HEK293 (cell line): ENCODE data around the gene FADS6.
A peak's percentile ranks its signal among the peaks of the same experiment; 100 is the strongest.

Experiments
- CTCF ChIA-PET: fragments of 350-600 bp; formaldehyde crosslinking; extraction: SDS; loops from one replicate; lab custom pipeline; 2021; ENCODE audit warnings: antibody characterized with exemption; lab: Yijun Ruan, JAX
- POLR2A ChIA-PET: fragments of 300-600 bp; formaldehyde crosslinking; extraction: SDS; loops from one replicate; lab custom pipeline; 2020; ENCODE audit warnings: antibody characterized with exemption, inconsistent platforms; lab: Yijun Ruan, JAX
- H3K27ac ChIP-seq: fragments of 200-500 bp; sonication (Bioruptor generic); 2 replicates; pipeline ENCODE4 v1.5.1; 2014; ENCODE audit warnings: low read depth, low read length, control low read depth, inconsistent platforms; ENCODE audit errors: extremely low read depth
- H3K36me3 ChIP-seq, 2 experiments: fragments of 200-500 bp in 1 of 2; sonication (Bioruptor generic) in 1 of 2; 1 replicate in 1 of 2; 2 replicates in 1 of 2; pipeline ENCODE4 v1.5.1; 2014 to 2017; ENCODE audit warnings: inconsistent platforms in 2 of 2, low read length in 2 of 2; ENCODE audit not compliant: control insufficient read depth in 2 of 2, insufficient read depth in 1 of 2
- H3K4me1 ChIP-seq: fragments of 200-500 bp; sonication (Bioruptor generic); 2 replicates; pipeline ENCODE4 v1.5.1; 2014; ENCODE audit warnings: mild to moderate bottlenecking, low read length, inconsistent platforms; ENCODE audit not compliant: control insufficient read depth, insufficient read depth
- H3K4me3 ChIP-seq: 2 replicates; pipeline ENCODE4 v1.5.1; 2011; ENCODE audit warnings: low read depth, mild to moderate bottlenecking, control low read depth, low read length, moderate library complexity
- H3K9me3 ChIP-seq: fragments of 200-500 bp; sonication (Bioruptor generic); 2 replicates; pipeline ENCODE4 v1.5.1; 2014; ENCODE audit warnings: low read depth, low read length, inconsistent platforms; ENCODE audit not compliant: control insufficient read depth, insufficient read depth
- BCL6B ChIP-seq: fragments of 450-650 bp; formaldehyde crosslinking; IDR thresholded peaks from 2 replicates; pipeline ENCODE4 v1.5.1; 2017; ENCODE audit warnings: missing biosample characterization, missing genetic modification characterization
- EGR2 ChIP-seq: fragments of 450-650 bp; formaldehyde crosslinking; IDR thresholded peaks from 2 replicates; pipeline ENCODE4 v1.5.1; 2016; ENCODE audit warnings: low read depth, missing biosample characterization, missing genetic modification characterization
- FEZF1 ChIP-seq: fragments of 450-650 bp; formaldehyde crosslinking; IDR thresholded peaks from 2 replicates; pipeline ENCODE4 v1.5.1; 2016; ENCODE audit warnings: missing biosample characterization, missing genetic modification characterization
- GLI4 ChIP-seq: fragments of 450-650 bp; formaldehyde crosslinking; IDR thresholded peaks from 2 replicates; pipeline ENCODE4 v1.5.1; 2016; ENCODE audit warnings: missing biosample characterization, missing genetic modification characterization
- GLIS1 ChIP-seq: fragments of 450-650 bp; formaldehyde crosslinking; IDR thresholded peaks from 2 replicates; pipeline ENCODE4 v1.5.1; 2016; ENCODE audit warnings: missing biosample characterization, missing genetic modification characterization
- HIC1 ChIP-seq: fragments of 450-650 bp; formaldehyde crosslinking; IDR thresholded peaks from 2 replicates; pipeline ENCODE4 v1.5.1; 2016; ENCODE audit warnings: missing biosample characterization, missing genetic modification characterization
- OSR2 ChIP-seq: fragments of 450-650 bp; formaldehyde crosslinking; IDR thresholded peaks from 2 replicates; pipeline ENCODE4 v1.5.1; 2016; ENCODE audit warnings: missing biosample characterization, missing genetic modification characterization
- SCRT2 ChIP-seq: fragments of 450-650 bp; formaldehyde crosslinking; IDR thresholded peaks from 2 replicates; pipeline ENCODE4 v1.5.1; 2016; ENCODE audit warnings: missing biosample characterization, missing genetic modification characterization
- YY1 ChIP-seq: fragments of 450-650 bp; formaldehyde crosslinking; IDR thresholded peaks from 2 replicates; pipeline ENCODE4 v1.5.1; 2018; ENCODE audit warnings: missing biosample characterization, missing genetic modification characterization
- ZBTB17 ChIP-seq: fragments of 450-650 bp; formaldehyde crosslinking; IDR thresholded peaks from 2 replicates; pipeline ENCODE4 v1.5.1; 2016; ENCODE audit warnings: missing biosample characterization, missing genetic modification characterization
- ZFHX2 ChIP-seq: fragments of 450-650 bp; formaldehyde crosslinking; conservative IDR thresholded peaks from 2 replicates; pipeline ENCODE4 v1.5.1; 2016; ENCODE audit warnings: missing biosample characterization, missing genetic modification characterization
- ZIC2 ChIP-seq: fragments of 450-650 bp; formaldehyde crosslinking; IDR thresholded peaks from 2 replicates; pipeline ENCODE4 v1.5.1; 2016; ENCODE audit warnings: missing biosample characterization, missing genetic modification characterization
- ZNF174 ChIP-seq: fragments of 450-650 bp; formaldehyde crosslinking; IDR thresholded peaks from 2 replicates; pipeline ENCODE4 v1.5.0; 2017; ENCODE audit warnings: missing biosample characterization, mild to moderate bottlenecking, missing genetic modification characterization
- ZNF202 ChIP-seq: fragments of 450-650 bp; formaldehyde crosslinking; IDR thresholded peaks from 2 replicates; pipeline ENCODE4 v1.5.1; 2016; ENCODE audit warnings: missing biosample characterization, missing genetic modification characterization, borderline replicate concordance
- ZNF239 ChIP-seq: fragments of 450-650 bp; formaldehyde crosslinking; IDR thresholded peaks from 2 replicates; pipeline ENCODE4 v1.5.1; 2016; ENCODE audit warnings: missing biosample characterization, missing genetic modification characterization
- ZNF266 ChIP-seq: fragments of 450-650 bp; formaldehyde crosslinking; IDR thresholded peaks from 2 replicates; pipeline ENCODE4 v1.5.1; 2016; ENCODE audit warnings: missing biosample characterization, missing genetic modification characterization, low read depth
- ZNF530 ChIP-seq: fragments of 450-650 bp; formaldehyde crosslinking; IDR thresholded peaks from 2 replicates; pipeline ENCODE4 v1.5.1; 2016; ENCODE audit warnings: low read depth, missing biosample characterization, missing genetic modification characterization
- ZNF571 ChIP-seq: fragments of 450-650 bp; formaldehyde crosslinking; IDR thresholded peaks from 2 replicates; pipeline ENCODE4 v1.5.0; 2017; ENCODE audit warnings: missing biosample characterization, missing genetic modification characterization
- TF ChIP-seq, protein P1 (sequence below): fragments of 450-650 bp; formaldehyde crosslinking; IDR thresholded peaks from 2 replicates; pipeline ENCODE4 v1.5.1; 2016; ENCODE audit warnings: missing biosample characterization, missing genetic modification characterization
- TF ChIP-seq, protein P2 (sequence below): fragments of 450-650 bp; formaldehyde crosslinking; IDR thresholded peaks from 2 replicates; pipeline ENCODE4 v1.5.1; 2016; ENCODE audit warnings: missing biosample characterization, missing genetic modification characterization
- TF ChIP-seq, protein P3 (sequence below): fragments of 450-650 bp; formaldehyde crosslinking; IDR thresholded peaks from 2 replicates; pipeline ENCODE4 v1.5.1; 2016; ENCODE audit warnings: missing biosample characterization, missing genetic modification characterization

The FADS6 gene

DNA sequence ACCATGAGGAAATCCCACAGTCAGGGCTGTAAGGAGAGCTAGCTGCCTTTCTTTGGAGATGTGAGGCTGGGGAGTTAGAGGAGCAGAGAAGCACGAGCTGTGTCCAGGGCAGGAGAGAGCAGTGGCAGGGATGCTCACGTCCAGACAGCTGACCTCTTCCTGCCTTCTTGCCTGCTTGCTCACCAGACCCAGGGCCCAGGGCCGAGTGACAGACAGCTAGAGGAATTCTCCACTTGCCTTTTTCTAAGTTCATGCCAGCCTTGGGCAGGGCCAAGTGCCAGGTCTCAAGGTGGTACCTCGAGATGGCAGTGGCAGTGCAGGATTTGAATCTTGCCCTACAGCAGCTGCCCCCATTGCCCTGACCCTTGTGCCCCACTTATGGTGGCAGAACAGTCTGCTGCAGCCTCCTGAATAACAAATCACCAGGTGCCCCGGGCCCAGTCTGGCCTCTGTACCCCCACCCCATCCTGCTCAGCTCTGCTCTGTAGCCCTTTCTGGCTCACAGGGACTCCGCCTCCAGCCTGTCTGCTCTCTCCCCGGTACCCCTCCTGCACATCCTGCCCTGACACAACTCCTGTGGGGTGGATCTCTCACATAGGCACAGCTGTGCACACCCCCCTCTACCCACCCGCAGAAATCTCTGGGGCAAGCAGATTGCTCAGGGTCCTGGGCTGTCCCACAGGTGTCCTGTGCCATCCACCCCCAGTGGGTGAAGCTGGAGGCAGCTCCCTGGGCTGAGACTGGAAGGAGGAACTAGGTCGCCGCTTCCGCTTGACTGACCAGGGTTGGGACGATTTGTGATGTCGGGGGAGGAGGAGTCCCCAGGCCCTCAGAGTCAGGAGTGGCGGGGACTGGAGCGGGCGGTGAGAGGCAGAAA is 59.7 kb downstream of the FADS6 start:
- TF ChIP-seq ZNF530 (tag by site-specific recombination), result no peak
- TF ChIP-seq SCRT2 (tag by site-specific recombination), result peak; percentile 69
- TF ChIP-seq HIC1 (tag by site-specific recombination), result peak; percentile 44; the same call in 1 of the 2 replicates
- TF ChIP-seq FEZF1 (tag by site-specific recombination), result no peak
- TF ChIP-seq, protein P1, sequence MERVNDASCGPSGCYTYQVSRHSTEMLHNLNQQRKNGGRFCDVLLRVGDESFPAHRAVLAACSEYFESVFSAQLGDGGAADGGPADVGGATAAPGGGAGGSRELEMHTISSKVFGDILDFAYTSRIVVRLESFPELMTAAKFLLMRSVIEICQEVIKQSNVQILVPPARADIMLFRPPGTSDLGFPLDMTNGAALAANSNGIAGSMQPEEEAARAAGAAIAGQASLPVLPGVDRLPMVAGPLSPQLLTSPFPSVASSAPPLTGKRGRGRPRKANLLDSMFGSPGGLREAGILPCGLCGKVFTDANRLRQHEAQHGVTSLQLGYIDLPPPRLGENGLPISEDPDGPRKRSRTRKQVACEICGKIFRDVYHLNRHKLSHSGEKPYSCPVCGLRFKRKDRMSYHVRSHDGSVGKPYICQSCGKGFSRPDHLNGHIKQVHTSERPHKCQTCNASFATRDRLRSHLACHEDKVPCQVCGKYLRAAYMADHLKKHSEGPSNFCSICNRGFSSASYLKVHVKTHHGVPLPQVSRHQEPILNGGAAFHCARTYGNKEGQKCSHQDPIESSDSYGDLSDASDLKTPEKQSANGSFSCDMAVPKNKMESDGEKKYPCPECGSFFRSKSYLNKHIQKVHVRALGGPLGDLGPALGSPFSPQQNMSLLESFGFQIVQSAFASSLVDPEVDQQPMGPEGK (tag by site-specific recombination), result peak; percentile 13; the same call in 1 of the 2 replicates
- TF ChIP-seq ZIC2 (tag by site-specific recombination), result peak; percentile 13; the same call in 1 of the 2 replicates
- TF ChIP-seq EGR2 (tag by site-specific recombination), result peak; percentile 78
- TF ChIP-seq ZBTB17 (tag by site-specific recombination), result peak; percentile 15; the same call in 1 of the 2 replicates
- peak; percentile 54 for TF ChIP-seq ZFHX2 (tag by site-specific recombination)
- no peak for TF ChIP-seq ZNF174 (tag by site-specific recombination)
- TF ChIP-seq, protein P2, sequence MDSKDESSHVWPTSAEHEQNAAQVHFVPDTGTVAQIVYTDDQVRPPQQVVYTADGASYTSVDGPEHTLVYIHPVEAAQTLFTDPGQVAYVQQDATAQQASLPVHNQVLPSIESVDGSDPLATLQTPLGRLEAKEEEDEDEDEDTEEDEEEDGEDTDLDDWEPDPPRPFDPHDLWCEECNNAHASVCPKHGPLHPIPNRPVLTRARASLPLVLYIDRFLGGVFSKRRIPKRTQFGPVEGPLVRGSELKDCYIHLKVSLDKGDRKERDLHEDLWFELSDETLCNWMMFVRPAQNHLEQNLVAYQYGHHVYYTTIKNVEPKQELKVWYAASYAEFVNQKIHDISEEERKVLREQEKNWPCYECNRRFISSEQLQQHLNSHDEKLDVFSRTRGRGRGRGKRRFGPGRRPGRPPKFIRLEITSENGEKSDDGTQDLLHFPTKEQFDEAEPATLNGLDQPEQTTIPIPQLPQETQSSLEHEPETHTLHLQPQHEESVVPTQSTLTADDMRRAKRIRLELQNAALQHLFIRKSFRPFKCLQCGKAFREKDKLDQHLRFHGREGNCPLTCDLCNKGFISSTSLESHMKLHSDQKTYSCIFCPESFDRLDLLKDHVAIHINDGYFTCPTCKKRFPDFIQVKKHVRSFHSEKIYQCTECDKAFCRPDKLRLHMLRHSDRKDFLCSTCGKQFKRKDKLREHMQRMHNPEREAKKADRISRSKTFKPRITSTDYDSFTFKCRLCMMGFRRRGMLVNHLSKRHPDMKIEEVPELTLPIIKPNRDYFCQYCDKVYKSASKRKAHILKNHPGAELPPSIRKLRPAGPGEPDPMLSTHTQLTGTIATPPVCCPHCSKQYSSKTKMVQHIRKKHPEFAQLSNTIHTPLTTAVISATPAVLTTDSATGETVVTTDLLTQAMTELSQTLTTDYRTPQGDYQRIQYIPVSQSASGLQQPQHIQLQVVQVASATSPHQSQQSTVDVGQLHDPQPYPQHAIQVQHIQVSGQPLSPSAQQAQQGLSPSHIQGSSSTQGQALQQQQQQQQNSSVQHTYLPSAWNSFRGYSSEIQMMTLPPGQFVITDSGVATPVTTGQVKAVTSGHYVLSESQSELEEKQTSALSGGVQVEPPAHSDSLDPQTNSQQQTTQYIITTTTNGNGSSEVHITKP, result peak; percentile 71
- no peak for TF ChIP-seq YY1 (tag by site-specific recombination)
- H3K9me3 ChIP-seq, result no peaks in the 10 kb centered on the region
- ChIA-PET CTCF (interaction anchor here (0.6 to 2.8 kb wide), 10 partner anchors 10 to 377 kb away, joined by 3 to 13 read pairs (median 4); no protein-coding TSS in a partner anchor), POLR2A (interaction anchor here (1.4 kb wide), 1 partner anchor 39 kb away, joined by 5 read pairs; the partner anchor contains the start of gene FDXR)
- H3K4me3 ChIP-seq, result no peak overlapping the region
- no peaks in the 10 kb centered on the region for H3K4me1 ChIP-seq
- no peak overlapping the region for H3K27ac ChIP-seq
- peaks cover 0 to 32% of the 10 kb centered on the region in 2 experiments; a peak in 1 of 3 replicates for H3K36me3 ChIP-seq

- no peak overlapping the region for H3K4me3 ChIP-seq
- H3K9me3 ChIP-seq, result no peaks in the 10 kb centered on the region
- POLR2A ChIA-PET, result interaction anchor here (1.0 kb wide), 1 partner anchor 41 kb away, joined by 4 read pairs; the partner anchor contains the start of gene FDXR
- no peak overlapping the region for H3K27ac ChIP-seq
- no peaks in the 10 kb centered on the region for H3K4me1 ChIP-seq
- H3K36me3 ChIP-seq, result peaks cover 0 to 34% of the 10 kb centered on the region in 2 experiments; a peak in 1 of 3 replicates
- CTCF ChIA-PET, result interaction anchor here (0.6 to 2.8 kb wide), 7 partner anchors 11 to 279 kb away, joined by 3 to 13 read pairs (median 3); no protein-coding TSS in a partner anchor
- TF ChIP-seq GLI4 (tag by site-specific recombination), result no peak
- TF ChIP-seq, protein P3, sequence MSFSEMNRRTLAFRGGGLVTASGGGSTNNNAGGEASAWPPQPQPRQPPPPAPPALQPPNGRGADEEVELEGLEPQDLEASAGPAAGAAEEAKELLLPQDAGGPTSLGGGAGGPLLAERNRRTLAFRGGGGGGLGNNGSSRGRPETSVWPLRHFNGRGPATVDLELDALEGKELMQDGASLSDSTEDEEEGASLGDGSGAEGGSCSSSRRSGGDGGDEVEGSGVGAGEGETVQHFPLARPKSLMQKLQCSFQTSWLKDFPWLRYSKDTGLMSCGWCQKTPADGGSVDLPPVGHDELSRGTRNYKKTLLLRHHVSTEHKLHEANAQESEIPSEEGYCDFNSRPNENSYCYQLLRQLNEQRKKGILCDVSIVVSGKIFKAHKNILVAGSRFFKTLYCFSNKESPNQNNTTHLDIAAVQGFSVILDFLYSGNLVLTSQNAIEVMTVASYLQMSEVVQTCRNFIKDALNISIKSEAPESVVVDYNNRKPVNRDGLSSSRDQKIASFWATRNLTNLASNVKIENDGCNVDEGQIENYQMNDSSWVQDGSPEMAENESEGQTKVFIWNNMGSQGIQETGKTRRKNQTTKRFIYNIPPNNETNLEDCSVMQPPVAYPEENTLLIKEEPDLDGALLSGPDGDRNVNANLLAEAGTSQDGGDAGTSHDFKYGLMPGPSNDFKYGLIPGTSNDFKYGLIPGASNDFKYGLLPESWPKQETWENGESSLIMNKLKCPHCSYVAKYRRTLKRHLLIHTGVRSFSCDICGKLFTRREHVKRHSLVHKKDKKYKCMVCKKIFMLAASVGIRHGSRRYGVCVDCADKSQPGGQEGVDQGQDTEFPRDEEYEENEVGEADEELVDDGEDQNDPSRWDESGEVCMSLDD, result no peak
- TF ChIP-seq ZNF239 (tag by site-specific recombination), result no peak
- TF ChIP-seq ZNF202 (tag by site-specific recombination), result no peak
- TF ChIP-seq ZNF266 (tag by site-specific recombination), result no peak
- TF ChIP-seq FEZF1 (tag by site-specific recombination), result no peak
- no peak for TF ChIP-seq GLIS1 (tag by site-specific recombination)
- no peak for TF ChIP-seq BCL6B (tag by site-specific recombination)
- no peak for TF ChIP-seq OSR2 (tag by site-specific recombination)
- TF ChIP-seq ZNF571 (tag by site-specific recombination), result no peak
These were observed 61.0 kb downstream of the FADS6 start for GRCh38 chr17:74832421-74832820.
